Measurements from ENCODE around the gene MYO1D. TPM values are rescaled to one million over a fixed set of nuclear protein-coding genes. Genes with fewer than 3 reads are reported as not detected.

The MYO1D gene
- total RNA-seq, 1 experiment from 2014 or later: 1.3 TPM

DNA sequence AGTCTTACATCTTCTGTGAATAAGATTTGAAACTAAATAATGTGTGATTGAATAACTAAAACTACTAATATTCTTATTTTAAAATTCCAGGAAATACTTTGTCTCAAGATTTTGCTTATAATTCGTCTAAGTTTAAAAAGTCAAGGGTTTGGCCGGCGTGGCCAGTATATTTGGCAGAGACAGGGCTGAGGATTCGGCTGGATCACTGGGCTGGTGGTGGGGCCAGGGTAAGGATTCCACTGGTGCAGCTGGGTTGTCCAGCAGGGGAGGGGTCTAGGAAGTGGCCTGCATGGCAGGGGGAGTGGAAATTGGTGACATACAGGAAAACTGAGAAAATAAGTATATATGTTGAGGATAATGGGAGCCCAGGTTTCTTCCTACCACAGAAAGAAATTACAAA, 75.7 kb downstream of the MYO1D start:
- CTCF ChIA-PET: interaction anchor here (0.9 to 1.0 kb wide), 2 partner anchors 18 to 135 kb away, joined by 4 to 6 read pairs; no protein-coding TSS in a partner anchor
- POLR2A ChIA-PET: no interaction called here
- in situ Hi-C loops (cut with HindIII; ENCODE audit: low pct_unique_long_range_greater_than_20kb, low sequenced_read_pairs) (no loop called here), intact Hi-C loops (cut with micrococcal nuclease; ENCODE audit: unreplicated experiment) (no loop called here)
- TF ChIP-seq POLR2AphosphoS5 (IDR thresholded peaks at IDR 0.05; ENCODE audit: low read depth, low read length) (no peak), SIN3A (IDR thresholded peaks at IDR 0.05; ENCODE audit: borderline replicate concordance, insufficient read depth, low read depth, low read length) (no peak), TCF7L2 (IDR thresholded peaks at IDR 0.05; ENCODE audit: low read depth, low read length) (no peak)
- TF ChIP-seq, protein P1, sequence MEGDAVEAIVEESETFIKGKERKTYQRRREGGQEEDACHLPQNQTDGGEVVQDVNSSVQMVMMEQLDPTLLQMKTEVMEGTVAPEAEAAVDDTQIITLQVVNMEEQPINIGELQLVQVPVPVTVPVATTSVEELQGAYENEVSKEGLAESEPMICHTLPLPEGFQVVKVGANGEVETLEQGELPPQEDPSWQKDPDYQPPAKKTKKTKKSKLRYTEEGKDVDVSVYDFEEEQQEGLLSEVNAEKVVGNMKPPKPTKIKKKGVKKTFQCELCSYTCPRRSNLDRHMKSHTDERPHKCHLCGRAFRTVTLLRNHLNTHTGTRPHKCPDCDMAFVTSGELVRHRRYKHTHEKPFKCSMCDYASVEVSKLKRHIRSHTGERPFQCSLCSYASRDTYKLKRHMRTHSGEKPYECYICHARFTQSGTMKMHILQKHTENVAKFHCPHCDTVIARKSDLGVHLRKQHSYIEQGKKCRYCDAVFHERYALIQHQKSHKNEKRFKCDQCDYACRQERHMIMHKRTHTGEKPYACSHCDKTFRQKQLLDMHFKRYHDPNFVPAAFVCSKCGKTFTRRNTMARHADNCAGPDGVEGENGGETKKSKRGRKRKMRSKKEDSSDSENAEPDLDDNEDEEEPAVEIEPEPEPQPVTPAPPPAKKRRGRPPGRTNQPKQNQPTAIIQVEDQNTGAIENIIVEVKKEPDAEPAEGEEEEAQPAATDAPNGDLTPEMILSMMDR (IDR thresholded peaks at IDR 0.05): no peak
- TF ChIP-seq, protein P2, sequence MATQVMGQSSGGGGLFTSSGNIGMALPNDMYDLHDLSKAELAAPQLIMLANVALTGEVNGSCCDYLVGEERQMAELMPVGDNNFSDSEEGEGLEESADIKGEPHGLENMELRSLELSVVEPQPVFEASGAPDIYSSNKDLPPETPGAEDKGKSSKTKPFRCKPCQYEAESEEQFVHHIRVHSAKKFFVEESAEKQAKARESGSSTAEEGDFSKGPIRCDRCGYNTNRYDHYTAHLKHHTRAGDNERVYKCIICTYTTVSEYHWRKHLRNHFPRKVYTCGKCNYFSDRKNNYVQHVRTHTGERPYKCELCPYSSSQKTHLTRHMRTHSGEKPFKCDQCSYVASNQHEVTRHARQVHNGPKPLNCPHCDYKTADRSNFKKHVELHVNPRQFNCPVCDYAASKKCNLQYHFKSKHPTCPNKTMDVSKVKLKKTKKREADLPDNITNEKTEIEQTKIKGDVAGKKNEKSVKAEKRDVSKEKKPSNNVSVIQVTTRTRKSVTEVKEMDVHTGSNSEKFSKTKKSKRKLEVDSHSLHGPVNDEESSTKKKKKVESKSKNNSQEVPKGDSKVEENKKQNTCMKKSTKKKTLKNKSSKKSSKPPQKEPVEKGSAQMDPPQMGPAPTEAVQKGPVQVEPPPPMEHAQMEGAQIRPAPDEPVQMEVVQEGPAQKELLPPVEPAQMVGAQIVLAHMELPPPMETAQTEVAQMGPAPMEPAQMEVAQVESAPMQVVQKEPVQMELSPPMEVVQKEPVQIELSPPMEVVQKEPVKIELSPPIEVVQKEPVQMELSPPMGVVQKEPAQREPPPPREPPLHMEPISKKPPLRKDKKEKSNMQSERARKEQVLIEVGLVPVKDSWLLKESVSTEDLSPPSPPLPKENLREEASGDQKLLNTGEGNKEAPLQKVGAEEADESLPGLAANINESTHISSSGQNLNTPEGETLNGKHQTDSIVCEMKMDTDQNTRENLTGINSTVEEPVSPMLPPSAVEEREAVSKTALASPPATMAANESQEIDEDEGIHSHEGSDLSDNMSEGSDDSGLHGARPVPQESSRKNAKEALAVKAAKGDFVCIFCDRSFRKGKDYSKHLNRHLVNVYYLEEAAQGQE (IDR thresholded peaks at IDR 0.05; ENCODE audit: insufficient read depth in 1 of 2, low read depth in 2 of 2, low read length in 1 of 2): no peak
- Histone ChIP-seq H3K9me3 (ENCODE audit: control insufficient read depth, insufficient read depth, low read depth, low read length) (no peaks in the 10 kb centered on the region), H3K36me3 (ENCODE audit: control insufficient read depth, insufficient read depth, low read length) (no peaks in the 10 kb centered on the region), H3K4me1 (ENCODE audit: control insufficient read depth, insufficient read depth, low read length) (no peaks in the 10 kb centered on the region), H3K4me3 (ENCODE audit: low read depth in 2 of 2, low read length in 2 of 2) (no peak overlapping the region), H3K27me3 (ENCODE audit: control insufficient read depth, insufficient read depth, low read length) (peaks cover 6% of the 10 kb centered on the region), H3K27ac (ENCODE audit: low read length) (no peak overlapping the region)
- ATAC-seq: no peak
- no TSS peak for BruUV-seq (replicated peaks)
- DNase-seq (ENCODE audit: low read depth, low spot score): no peak

DNA sequence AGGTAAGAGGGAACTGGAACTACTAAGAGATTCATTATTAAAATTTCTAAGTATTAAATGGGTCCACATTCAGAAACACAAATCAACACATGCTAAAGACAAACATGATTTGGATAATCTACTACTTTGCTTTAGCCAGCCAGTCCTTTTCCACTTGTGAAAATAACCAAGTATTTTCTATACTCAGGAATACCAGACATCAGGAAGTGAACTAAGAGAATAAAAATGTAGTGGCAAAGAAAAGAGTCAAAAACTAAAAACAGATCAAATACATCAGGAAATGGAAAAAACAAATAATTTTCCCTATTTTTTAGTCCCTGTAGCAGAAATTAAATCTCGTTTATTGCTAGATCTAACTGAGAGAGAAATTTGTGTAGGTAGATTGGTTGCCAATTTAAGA, 78.0 kb downstream of the MYO1D start:
- ChIA-PET CTCF (no interaction called here), POLR2A (no interaction called here)
- BruUV-seq (replicated peaks): no TSS peak
- Histone ChIP-seq H3K4me1 (ENCODE audit: control insufficient read depth, insufficient read depth, low read length) (no peaks in the 10 kb centered on the region), H3K27ac (ENCODE audit: low read length) (no peak overlapping the region), H3K4me3 (ENCODE audit: low read depth in 2 of 2, low read length in 2 of 2) (no peak overlapping the region), H3K9me3 (ENCODE audit: control insufficient read depth, insufficient read depth, low read depth, low read length) (no peaks in the 10 kb centered on the region), H3K27me3 (ENCODE audit: control insufficient read depth, insufficient read depth, low read length) (peaks cover 6% of the 10 kb centered on the region), H3K36me3 (ENCODE audit: control insufficient read depth, insufficient read depth, low read length) (no peaks in the 10 kb centered on the region)
- intact Hi-C loops (cut with micrococcal nuclease; ENCODE audit: unreplicated experiment) (no loop called here), in situ Hi-C loops (cut with HindIII; ENCODE audit: low pct_unique_long_range_greater_than_20kb, low sequenced_read_pairs) (no loop called here)
- TF ChIP-seq, protein P1 (IDR thresholded peaks at IDR 0.05): no peak
- no peak for TF ChIP-seq TCF7L2 (IDR thresholded peaks at IDR 0.05; ENCODE audit: low read depth, low read length)
- no peak for DNase-seq (ENCODE audit: low read depth, low spot score)
- ATAC-seq: no peak

All from Panc1 (cell line).